Endothelial cell (in vitro differentiated cells): ENCODE data around the gene KRT17. TPM values are rescaled to one million over a fixed set of nuclear protein-coding genes. Genes with fewer than 3 reads are reported as not detected.
"Not testable (repeated sequence)": the region's sequence is repeated elsewhere in the genome, so short reads cannot be mapped to it uniquely, and the experiment has no call there.

Experiments used
- DNase-seq: peaks from one replicate; pipeline ENCODE4 v3.0.0; 2021; ENCODE audit warnings: low spot score
- H3K27ac Mint-ChIP-seq: one replicate; pipeline ENCODE4 v1.8.0; 2021; ENCODE audit warnings: mixed read lengths, inconsistent platforms; ENCODE audit not compliant: unreplicated experiment
- H3K27me3 Mint-ChIP-seq: one replicate; pipeline ENCODE4 v1.8.0; 2021; ENCODE audit warnings: mild to moderate bottlenecking, moderate library complexity, mixed read lengths, inconsistent platforms; ENCODE audit not compliant: unreplicated experiment
- H3K36me3 Mint-ChIP-seq: one replicate; pipeline ENCODE4 v1.8.0; 2021; ENCODE audit warnings: mild to moderate bottlenecking, low read depth, mixed read lengths, inconsistent platforms; ENCODE audit not compliant: unreplicated experiment
- H3K4me1 Mint-ChIP-seq: one replicate; pipeline ENCODE4 v1.8.0; 2021; ENCODE audit warnings: mild to moderate bottlenecking, mixed read lengths, inconsistent platforms; ENCODE audit not compliant: unreplicated experiment
- H3K4me3 Mint-ChIP-seq: one replicate; pipeline ENCODE4 v1.8.0; 2021; ENCODE audit warnings: mild to moderate bottlenecking, mixed read lengths, inconsistent platforms; ENCODE audit not compliant: unreplicated experiment
- H3K9me3 Mint-ChIP-seq: one replicate; pipeline ENCODE4 v1.8.0; 2021; ENCODE audit warnings: mixed read lengths, inconsistent platforms; ENCODE audit not compliant: unreplicated experiment
- total RNA-seq: library from RNA; stranded (reverse); fragmentation: NEBNext Ultra II Directional; extraction: Animal tissue kit (Norgen Biotek cat#: 25700); gene quantifications from one replicate; pipeline ENCODE4 v1.2.1, GENCODE V29; 2021; ENCODE audit not compliant: unreplicated experiment
- TF ChIP-seq, protein P1 (sequence below): fragments of 200-600 bp; sonication (generic); IDR thresholded peaks from one replicate; pipeline ENCODE4 v1.5.0; 2021; ENCODE audit warnings: antibody characterized with exemption; ENCODE audit not compliant: unreplicated experiment

The KRT17 gene
- total RNA-seq, 1 donor from 2014 or later: not detected

DNA sequence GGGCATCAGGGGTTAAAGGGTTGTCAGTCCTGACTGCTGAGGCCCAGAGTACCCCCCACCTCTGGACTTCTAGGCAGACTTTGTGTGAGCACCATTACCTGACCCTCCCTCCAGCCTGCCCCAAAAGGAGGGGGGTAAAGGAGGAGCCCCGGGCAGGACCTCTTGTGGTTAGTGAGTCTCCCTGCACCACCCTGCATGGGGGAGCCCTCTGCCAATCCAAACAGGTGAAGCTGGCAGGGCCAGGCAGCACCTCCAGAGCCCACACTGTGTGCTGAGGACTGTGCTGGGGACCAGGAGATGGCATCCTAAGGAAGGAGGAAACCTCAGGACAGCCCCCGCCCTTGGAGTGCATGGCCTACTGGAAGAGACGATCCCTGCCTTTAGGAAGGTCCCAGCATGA, 35.1 kb downstream of the KRT17 start:
- H3K9me3 Mint-ChIP-seq: no peaks in the 10 kb centered on the region
- DNase-seq: no peak
- no peaks in the 10 kb centered on the region for H3K4me1 Mint-ChIP-seq
- H3K27ac Mint-ChIP-seq: no peak overlapping the region
- TF ChIP-seq, protein P1, sequence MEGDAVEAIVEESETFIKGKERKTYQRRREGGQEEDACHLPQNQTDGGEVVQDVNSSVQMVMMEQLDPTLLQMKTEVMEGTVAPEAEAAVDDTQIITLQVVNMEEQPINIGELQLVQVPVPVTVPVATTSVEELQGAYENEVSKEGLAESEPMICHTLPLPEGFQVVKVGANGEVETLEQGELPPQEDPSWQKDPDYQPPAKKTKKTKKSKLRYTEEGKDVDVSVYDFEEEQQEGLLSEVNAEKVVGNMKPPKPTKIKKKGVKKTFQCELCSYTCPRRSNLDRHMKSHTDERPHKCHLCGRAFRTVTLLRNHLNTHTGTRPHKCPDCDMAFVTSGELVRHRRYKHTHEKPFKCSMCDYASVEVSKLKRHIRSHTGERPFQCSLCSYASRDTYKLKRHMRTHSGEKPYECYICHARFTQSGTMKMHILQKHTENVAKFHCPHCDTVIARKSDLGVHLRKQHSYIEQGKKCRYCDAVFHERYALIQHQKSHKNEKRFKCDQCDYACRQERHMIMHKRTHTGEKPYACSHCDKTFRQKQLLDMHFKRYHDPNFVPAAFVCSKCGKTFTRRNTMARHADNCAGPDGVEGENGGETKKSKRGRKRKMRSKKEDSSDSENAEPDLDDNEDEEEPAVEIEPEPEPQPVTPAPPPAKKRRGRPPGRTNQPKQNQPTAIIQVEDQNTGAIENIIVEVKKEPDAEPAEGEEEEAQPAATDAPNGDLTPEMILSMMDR: no peak
- no peak overlapping the region for H3K4me3 Mint-ChIP-seq
- H3K36me3 Mint-ChIP-seq: no peaks in the 10 kb centered on the region
- peaks cover 3% of the 10 kb centered on the region for H3K27me3 Mint-ChIP-seq

DNA sequence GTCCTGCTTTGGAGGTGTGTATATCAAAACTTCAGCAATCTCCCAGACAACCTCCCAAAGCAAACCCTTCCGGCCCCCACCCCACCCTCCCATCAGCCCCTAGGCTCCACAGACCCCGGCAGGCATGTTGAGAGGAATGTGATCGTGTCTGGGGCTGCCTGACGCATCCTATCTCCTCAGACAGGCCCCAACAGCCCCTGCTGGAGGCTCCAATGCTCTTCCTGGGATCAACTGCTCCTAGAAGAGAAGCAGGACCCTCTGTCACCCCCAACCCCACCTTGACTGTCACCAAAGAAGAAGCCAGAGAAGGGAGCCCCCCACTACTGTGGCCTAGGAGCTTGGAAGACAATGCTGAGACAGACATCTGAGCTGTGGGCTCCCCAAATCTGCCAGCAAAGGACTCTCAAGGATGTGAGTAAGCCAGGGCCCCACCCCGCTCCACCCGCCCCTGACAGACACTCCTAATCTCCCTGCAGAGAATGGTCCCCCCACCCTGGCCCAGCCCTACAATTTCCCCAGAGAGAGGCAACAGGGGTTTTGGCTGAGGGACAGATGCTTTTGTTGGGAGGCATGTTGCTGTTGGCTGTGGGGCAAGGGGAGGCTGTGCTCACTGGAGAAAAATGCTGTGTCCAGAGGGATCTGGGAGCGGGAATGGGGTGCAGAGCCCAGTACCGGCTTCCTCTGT, 36.1 kb downstream of the KRT17 start:
- Mint-ChIP-seq H3K27ac (no peak overlapping the region), H3K27me3 (peaks cover 3% of the 10 kb centered on the region), H3K9me3 (no peaks in the 10 kb centered on the region), H3K36me3 (no peaks in the 10 kb centered on the region), H3K4me1 (no peaks in the 10 kb centered on the region), H3K4me3 (no peak overlapping the region)
- no peak for DNase-seq
- TF ChIP-seq, protein P1: no peak

DNA sequence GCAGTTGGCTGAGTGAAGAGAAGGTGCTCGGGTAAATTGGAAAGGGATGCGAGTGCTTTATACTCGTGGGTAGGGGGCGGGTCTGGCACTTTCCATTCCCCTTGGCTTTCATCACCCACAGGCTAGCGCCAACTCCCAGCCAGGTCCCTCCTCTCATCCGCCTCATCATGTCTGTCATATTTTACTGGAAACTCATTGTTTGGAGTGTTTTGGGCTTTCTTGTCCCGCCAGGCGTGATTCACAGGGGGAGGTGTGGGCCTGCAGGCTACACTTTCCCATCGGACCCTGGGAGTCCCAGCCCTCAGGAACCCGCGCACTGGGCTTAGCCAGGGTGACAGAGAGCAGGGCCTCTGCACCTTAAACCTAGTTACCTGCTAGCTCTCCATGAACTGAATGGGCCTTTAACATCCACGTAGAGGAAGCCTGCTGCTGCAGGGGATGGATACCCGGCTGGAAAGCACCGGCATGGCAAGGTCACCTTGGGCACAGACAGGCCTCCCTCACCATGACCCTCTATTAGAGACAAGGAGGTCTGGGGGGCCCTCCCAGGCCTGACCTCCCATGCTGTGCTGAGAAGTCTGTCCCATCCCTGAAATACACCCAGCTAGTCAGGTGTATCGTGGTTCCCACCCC, 37.4 kb downstream of the KRT17 start, which contains the start of gene KRT14:
KRT14 (minus strand) TSS at position 33 of the 633 bp plus-strand sequence. CDS start 61 bp downstream, outside the sequence.
- Mint-ChIP-seq H3K27me3 (peaks cover 6% of the 10 kb centered on the region), H3K36me3 (no peaks in the 10 kb centered on the region), H3K27ac (no peak within 1 kb of the TSS), H3K4me1 (no peaks in the 10 kb centered on the region), H3K4me3 (no peak within 1 kb of the TSS), H3K9me3 (no peaks in the 10 kb centered on the region)
- TF ChIP-seq, protein P1: no peak
- DNase-seq: no peak

DNA sequence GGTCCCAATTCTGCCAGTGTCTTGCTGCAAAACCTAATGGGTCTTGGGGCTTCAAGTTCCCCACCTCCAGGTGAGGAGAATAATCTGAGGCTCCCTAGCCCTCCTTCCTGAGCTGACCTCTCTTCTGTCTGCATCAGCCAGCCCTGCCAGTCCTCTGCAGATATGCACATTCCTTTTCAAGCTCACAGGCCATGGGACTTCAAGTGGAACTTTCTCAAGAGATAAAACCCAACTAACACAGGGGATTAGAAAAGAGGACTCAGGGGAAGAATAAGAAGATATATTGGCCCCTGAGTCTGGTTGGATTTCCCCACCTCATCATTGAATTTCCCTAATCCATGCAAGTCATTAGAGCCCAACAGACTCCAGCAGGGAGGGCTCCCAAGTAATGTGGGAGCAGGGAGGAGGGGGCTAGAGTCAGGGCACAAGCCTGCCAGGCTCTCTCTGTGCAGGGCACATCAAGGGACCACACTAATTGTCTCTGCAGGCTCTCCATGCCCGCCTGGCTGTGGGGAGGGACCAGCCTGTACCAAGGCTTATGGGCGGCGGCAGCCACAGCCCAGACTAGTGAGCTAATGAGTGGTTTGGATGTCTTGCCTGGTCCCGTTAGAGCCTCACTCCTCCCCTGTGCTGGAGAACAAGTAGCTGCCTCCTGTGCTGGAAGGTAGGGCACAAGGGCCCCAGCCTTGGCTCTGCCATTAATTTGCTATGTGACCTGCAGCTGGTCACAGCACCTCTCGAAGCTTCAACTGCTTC, 38.9 kb downstream of the KRT17 start:
- no peak overlapping the region for H3K27ac Mint-ChIP-seq
- H3K27me3 Mint-ChIP-seq: peaks cover 9% of the 10 kb centered on the region
- no peak overlapping the region for H3K4me3 Mint-ChIP-seq
- TF ChIP-seq, protein P1: no peak
- H3K36me3 Mint-ChIP-seq: no peaks in the 10 kb centered on the region
- H3K9me3 Mint-ChIP-seq: no peaks in the 10 kb centered on the region
- no peak for DNase-seq
- no peaks in the 10 kb centered on the region for H3K4me1 Mint-ChIP-seq

DNA sequence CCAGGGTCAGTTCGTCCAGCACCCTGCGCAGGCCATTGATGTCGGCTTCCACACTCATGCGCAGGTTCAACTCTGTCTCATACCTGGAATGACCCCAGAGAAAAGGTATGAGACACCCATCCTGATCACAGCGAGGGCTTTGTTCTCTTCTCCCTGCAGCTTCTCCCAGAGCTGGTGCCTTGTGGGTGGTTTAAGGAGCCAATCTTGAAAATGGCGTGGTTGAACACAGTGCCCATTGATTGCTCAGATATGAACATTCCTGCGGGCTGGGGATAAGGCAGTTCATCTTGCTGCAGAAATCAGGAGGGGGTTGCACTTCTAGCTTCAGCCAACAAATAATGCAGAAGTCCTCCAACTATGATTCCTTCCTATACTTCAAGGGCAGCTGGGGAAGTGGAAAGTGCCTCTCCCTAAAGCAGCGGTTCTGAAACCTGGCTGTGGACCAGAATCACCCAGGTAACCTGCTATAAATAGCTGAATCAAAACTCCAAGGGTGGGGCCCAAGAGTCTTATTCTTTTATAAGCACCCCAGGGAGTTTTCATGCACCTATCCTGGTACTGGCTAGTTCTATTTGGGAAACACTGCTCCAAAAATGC, 39.9 kb downstream of the KRT17 start:
- H3K4me1 Mint-ChIP-seq, H3K27me3 Mint-ChIP-seq, H3K4me3 Mint-ChIP-seq, DNase-seq, H3K27ac Mint-ChIP-seq, H3K36me3 Mint-ChIP-seq, H3K9me3 Mint-ChIP-seq: not testable (repeated sequence)
